ENCODE data around the gene ING2.
"Not testable (repeated sequence)": the region's sequence is repeated elsewhere in the genome, so short reads cannot be mapped to it uniquely, and the experiment has no call there.

The ING2 gene

GRCh38 chr4:183504930-183505610 lies at the start of gene ING2:
Gene ING2 (plus strand): TSS chr4:183505058. CDS start chr4:183505196, 138 bp downstream.
- peak; percentile 78 for DNase-seq

GRCh38 chr4:183455431-183456195 lies 49.2 kb upstream of the ING2 start:
- DNase-seq, result no peak

- no peak for DNase-seq
Measured at GRCh38 chr4:183458005-183458404, 46.9 kb upstream of the ING2 start.

GRCh38 chr4:183463903-183464619 lies 40.8 kb upstream of the ING2 start:
- not testable (repeated sequence) for DNase-seq

GRCh38 chr4:183465879-183466278 lies 39.0 kb upstream of the ING2 start:
- DNase-seq, result not testable (repeated sequence)

- no peak for DNase-seq
Measured at GRCh38 chr4:183467246-183467645, 37.6 kb upstream of the ING2 start.

- no peak for DNase-seq
Measured at GRCh38 chr4:183468210-183469095, 36.4 kb upstream of the ING2 start.

GRCh38 chr4:183469285-183469684 lies 35.6 kb upstream of the ING2 start:
- DNase-seq, result no peak

GRCh38 chr4:183469936-183470335 lies 34.9 kb upstream of the ING2 start:
- no peak for DNase-seq

GRCh38 chr4:183470821-183471220 lies 34.0 kb upstream of the ING2 start:
- no peak for DNase-seq

GRCh38 chr4:183471946-183472708 lies 32.7 kb upstream of the ING2 start:
- peak; percentile 75 for DNase-seq

GRCh38 chr4:183478123-183478522 lies 26.7 kb upstream of the ING2 start:
- no peak for DNase-seq

GRCh38 chr4:183478926-183479325 lies 25.9 kb upstream of the ING2 start:
- DNase-seq, result no peak

- DNase-seq, result not testable (repeated sequence)
Measured at GRCh38 chr4:183482515-183483095, 22.3 kb upstream of the ING2 start.

- DNase-seq, result no peak
Measured at GRCh38 chr4:183483997-183484396, 20.9 kb upstream of the ING2 start.

GRCh38 chr4:183485411-183486160 lies 19.3 kb upstream of the ING2 start:
- no peak for DNase-seq

- no peak for DNase-seq
Measured at GRCh38 chr4:183492791-183493222, 12.1 kb upstream of the ING2 start.

GRCh38 chr4:183493246-183493645 lies 11.6 kb upstream of the ING2 start:
- DNase-seq, result no peak

GRCh38 chr4:183495184-183495583 lies 9.7 kb upstream of the ING2 start:
- DNase-seq, result no peak

GRCh38 chr4:183499389-183499788 lies 5.5 kb upstream of the ING2 start:
- peak; percentile 72 for DNase-seq

GRCh38 chr4:183499801-183500200 lies 5.1 kb upstream of the ING2 start:
- no peak for DNase-seq

Data from COR-L47 (cell line).